Loucy (cell line): ENCODE measurements around the gene PBRM1.

Source experiments
- H2AFZ ChIP-seq: fragments of 200-600 bp; sonication (generic); 2 replicates; pipeline ENCODE4 v1.6.0; 2016; ENCODE audit warnings: antibody characterized with exemption, mild to moderate bottlenecking, low read length, moderate library complexity
- H3F3A ChIP-seq: fragments of 200-600 bp; 2 replicates; pipeline ENCODE4 v1.6.0; 2016; ENCODE audit warnings: antibody characterized with exemption, low read depth, mild to moderate bottlenecking
- H3K27me3 ChIP-seq: fragments of 200-600 bp; sonication (generic); 2 replicates; pipeline ENCODE4 v1.6.1; 2014; ENCODE audit warnings: low read length, mild to moderate bottlenecking; ENCODE audit not compliant: insufficient read depth, poor library complexity, severe bottlenecking
- H3K36me3 ChIP-seq: fragments of 200-600 bp; sonication (generic); 2 replicates; pipeline ENCODE4 v1.6.1; 2016; ENCODE audit warnings: low read length; ENCODE audit not compliant: insufficient read depth
- H3K4me1 ChIP-seq: fragments of 200-600 bp; sonication (generic); 2 replicates; pipeline ENCODE4 v1.5.1; 2014; ENCODE audit warnings: low read length, mild to moderate bottlenecking; ENCODE audit not compliant: insufficient read depth, poor library complexity, severe bottlenecking
- H3K4me2 ChIP-seq: fragments of 200-600 bp; sonication (generic); 2 replicates; pipeline ENCODE4 v1.6.0; 2014; ENCODE audit warnings: antibody characterized with exemption, low read length, low read depth, mild to moderate bottlenecking; ENCODE audit not compliant: poor library complexity, severe bottlenecking
- H3K4me3 ChIP-seq: fragments of 200-600 bp; sonication (generic); 2 replicates; pipeline ENCODE4 v1.5.1; 2014; ENCODE audit warnings: low read length, mild to moderate bottlenecking, mixed read lengths; ENCODE audit not compliant: poor library complexity, severe bottlenecking
- H3K79me2 ChIP-seq: fragments of 200-600 bp; sonication (generic); 2 replicates; pipeline ENCODE4 v1.6.1; 2014; ENCODE audit warnings: low read length; ENCODE audit not compliant: insufficient read depth
- H3K9ac ChIP-seq: fragments of 200-600 bp; sonication (generic); 2 replicates; pipeline ENCODE4 v1.6.0; 2014; ENCODE audit warnings: mild to moderate bottlenecking, low read depth, low read length, moderate library complexity; ENCODE audit not compliant: poor library complexity, severe bottlenecking
- H3K9me2 ChIP-seq: fragments of 200-600 bp; sonication (generic); replicated peaks from 2 replicates; pipeline ENCODE4 v1.6.1; 2016; ENCODE audit warnings: low read depth, low read length, mixed read lengths
- H3K9me3 ChIP-seq: fragments of 200-600 bp; sonication (generic); 2 replicates; pipeline ENCODE4 v1.6.1; 2014; ENCODE audit warnings: mild to moderate bottlenecking, antibody characterized with exemption, low read length, low read depth; ENCODE audit not compliant: insufficient read depth
- H4K20me1 ChIP-seq: fragments of 200-600 bp; sonication (generic); 2 replicates; pipeline ENCODE4 v1.6.0; 2014; ENCODE audit warnings: antibody characterized with exemption, low read length, mild to moderate bottlenecking; ENCODE audit not compliant: insufficient read depth, poor library complexity, severe bottlenecking
- CTCF ChIP-seq: fragments of 200-600 bp; sonication (generic); conservative IDR thresholded peaks from 2 replicates; pipeline ENCODE4 v1.5.1; 2014; ENCODE audit warnings: mild to moderate bottlenecking, antibody characterized with exemption, low read length
- EZH2phosphoT487 ChIP-seq: fragments of 200-600 bp; IDR thresholded peaks from 2 replicates; pipeline ENCODE4 v1.6.1; 2018; ENCODE audit warnings: antibody characterized with exemption, mild to moderate bottlenecking, moderate library complexity, borderline replicate concordance

The PBRM1 gene

GRCh38 chr3:52609316-52609815 is 76.3 kb downstream of the PBRM1 start:
- H3K27me3 ChIP-seq, result no peaks in the 10 kb centered on the region
- no peaks in the 10 kb centered on the region for H3K4me1 ChIP-seq
- TF ChIP-seq CTCF (no peak), EZH2phosphoT487 (no peak)
- H2AFZ ChIP-seq, result no peak overlapping the region
- no peaks in the 10 kb centered on the region for H3F3A ChIP-seq
- H3K9me2 ChIP-seq, result no peaks in the 10 kb centered on the region
- no peaks in the 10 kb centered on the region for H3K9me3 ChIP-seq
- peaks cover 2% of the 10 kb centered on the region; the same call in 1 of the 2 replicates for H3K79me2 ChIP-seq
- no peak overlapping the region for H3K4me2 ChIP-seq
- H3K9ac ChIP-seq, result no peak overlapping the region
- no peaks in the 10 kb centered on the region for H4K20me1 ChIP-seq
- peaks cover 78% of the 10 kb centered on the region; the same call in 1 of the 2 replicates for H3K36me3 ChIP-seq
- no peak overlapping the region for H3K4me3 ChIP-seq

GRCh38 chr3:52608337-52608736 is 77.4 kb downstream of the PBRM1 start:
- Histone ChIP-seq H3K9me3 (no peaks in the 10 kb centered on the region), H2AFZ (no peak overlapping the region), H3K4me3 (no peak overlapping the region), H4K20me1 (no peaks in the 10 kb centered on the region), H3K4me2 (no peak overlapping the region), H3K4me1 (no peaks in the 10 kb centered on the region), H3K36me3 (peaks cover 85% of the 10 kb centered on the region; the same call in 1 of the 2 replicates), H3K79me2 (peaks cover 3% of the 10 kb centered on the region; the same call in 1 of the 2 replicates), H3K27me3 (no peaks in the 10 kb centered on the region), H3K9ac (no peak overlapping the region), H3K9me2 (no peaks in the 10 kb centered on the region), H3F3A (no peaks in the 10 kb centered on the region)
- no peak for TF ChIP-seq CTCF
- no peak for TF ChIP-seq EZH2phosphoT487

- TF ChIP-seq EZH2phosphoT487 (no peak), CTCF (no peak)
- Histone ChIP-seq H3K4me1 (no peaks in the 10 kb centered on the region), H3K4me3 (no peak overlapping the region), H3K36me3 (peaks cover 95% of the 10 kb centered on the region), H3K9me3 (no peaks in the 10 kb centered on the region), H3K9ac (no peak overlapping the region), H3K79me2 (peaks cover 3% of the 10 kb centered on the region; the same call in 1 of the 2 replicates), H4K20me1 (no peaks in the 10 kb centered on the region), H3K9me2 (no peaks in the 10 kb centered on the region), H3K27me3 (no peaks in the 10 kb centered on the region), H3F3A (no peaks in the 10 kb centered on the region), H3K4me2 (no peak overlapping the region), H2AFZ (no peak overlapping the region)
Observed at GRCh38 chr3:52606373-52607085, 79.2 kb downstream of the PBRM1 start.
